ENCODE results near the gene F8. TPM values are rescaled to one million over a fixed set of nuclear protein-coding genes. Genes with fewer than 3 reads are reported as not detected.
"Not testable (repeated sequence)": the region's sequence is repeated elsewhere in the genome, so short reads cannot be mapped to it uniquely, and the experiment has no call there.

Gene F8
- total RNA-seq, 1 experiment from 2014 or later: 15.2 TPM

GRCh38 chrX:154819771-154820341 lies 202.7 kb downstream of the F8 start:
- no TSS peak for BruUV-seq (replicated peaks)
- no peaks in the 10 kb centered on the region for H3K9me3 ChIP-seq (ENCODE audit: insufficient read depth, low read depth)
- ChIA-PET POLR2A (ENCODE audit: unreplicated experiment) (no interaction called here), CTCF (no interaction called here)
- H3K27ac ChIP-seq: no peak overlapping the region
- no peaks in the 10 kb centered on the region for H3K79me2 ChIP-seq (ENCODE audit: low read depth)
- no peaks in the 10 kb centered on the region for H4K20me1 ChIP-seq (ENCODE audit: insufficient read depth)
- no peaks in the 10 kb centered on the region for H3K36me3 ChIP-seq (ENCODE audit: low read depth)
- H2AFZ ChIP-seq: no peak overlapping the region
- no peak for DNase-seq
- no peak for TF ChIP-seq EZH2 (IDR thresholded peaks at IDR 0.05; ENCODE audit: low read depth)
- TF ChIP-seq CTCF (conservative IDR thresholded peaks at IDR 0.05): no peak
- intact Hi-C loops (cut with micrococcal nuclease; ENCODE audit: unreplicated experiment): no loop called here
- H3K4me2 ChIP-seq: no peak overlapping the region
- no peaks in the 10 kb centered on the region for H3K27me3 ChIP-seq (ENCODE audit: insufficient read depth, low read depth)
- no peaks in the 10 kb centered on the region for H3K4me1 ChIP-seq (replicated peaks; ENCODE audit: insufficient read depth)
- no peak overlapping the region for H3K4me3 ChIP-seq
- no peaks in the 10 kb centered on the region for H3K9me2 ChIP-seq (ENCODE audit: insufficient read depth)
- H3F3A ChIP-seq (ENCODE audit: insufficient read depth, low read depth): no peaks in the 10 kb centered on the region

GRCh38 chrX:154818916-154819770 lies 203.4 kb downstream of the F8 start:
- intact Hi-C loops (cut with micrococcal nuclease; ENCODE audit: unreplicated experiment): no loop called here
- Histone ChIP-seq H3F3A (ENCODE audit: insufficient read depth, low read depth) (no peaks in the 10 kb centered on the region), H3K9me3 (ENCODE audit: insufficient read depth, low read depth) (no peaks in the 10 kb centered on the region), H3K9me2 (ENCODE audit: insufficient read depth) (no peaks in the 10 kb centered on the region), H3K27me3 (ENCODE audit: insufficient read depth, low read depth) (no peaks in the 10 kb centered on the region), H3K27ac (no peak overlapping the region), H3K79me2 (ENCODE audit: low read depth) (no peaks in the 10 kb centered on the region), H3K4me3 (no peak overlapping the region), H3K4me1 (replicated peaks; ENCODE audit: insufficient read depth) (no peaks in the 10 kb centered on the region), H3K36me3 (ENCODE audit: low read depth) (no peaks in the 10 kb centered on the region), H2AFZ (no peak overlapping the region), H3K4me2 (no peak overlapping the region), H4K20me1 (ENCODE audit: insufficient read depth) (no peaks in the 10 kb centered on the region)
- POLR2A ChIA-PET (ENCODE audit: unreplicated experiment): no interaction called here
- CTCF ChIA-PET: no interaction called here
- no TSS peak for BruUV-seq (replicated peaks)
- TF ChIP-seq EZH2 (IDR thresholded peaks at IDR 0.05; ENCODE audit: low read depth) (no peak), CTCF (conservative IDR thresholded peaks at IDR 0.05) (no peak)
- no peak for DNase-seq

- H3F3A ChIP-seq (ENCODE audit: insufficient read depth, low read depth); DNase-seq; H3K4me2 ChIP-seq; CTCF ChIA-PET; H2AFZ ChIP-seq; H3K27ac ChIP-seq; H3K4me3 ChIP-seq; H3K9me3 ChIP-seq (ENCODE audit: insufficient read depth, low read depth); H3K36me3 ChIP-seq (ENCODE audit: low read depth); POLR2A ChIA-PET (ENCODE audit: unreplicated experiment); BruUV-seq (replicated peaks); H3K4me1 ChIP-seq (replicated peaks; ENCODE audit: insufficient read depth); H3K27me3 ChIP-seq (ENCODE audit: insufficient read depth, low read depth); intact Hi-C loops (cut with micrococcal nuclease; ENCODE audit: unreplicated experiment); H4K20me1 ChIP-seq (ENCODE audit: insufficient read depth); H3K79me2 ChIP-seq (ENCODE audit: low read depth); H3K9me2 ChIP-seq (ENCODE audit: insufficient read depth): not testable (repeated sequence)
These were observed 205.4 kb downstream of the F8 start for GRCh38 chrX:154817048-154817618.

GRCh38 chrX:154816326-154816898 lies 206.1 kb downstream of the F8 start:
- H3K79me2 ChIP-seq (ENCODE audit: low read depth); H4K20me1 ChIP-seq (ENCODE audit: insufficient read depth); H3K9me3 ChIP-seq (ENCODE audit: insufficient read depth, low read depth); H3K27me3 ChIP-seq (ENCODE audit: insufficient read depth, low read depth); H3K4me3 ChIP-seq; BruUV-seq (replicated peaks); H3K4me1 ChIP-seq (replicated peaks; ENCODE audit: insufficient read depth); intact Hi-C loops (cut with micrococcal nuclease; ENCODE audit: unreplicated experiment); H3K27ac ChIP-seq; H3F3A ChIP-seq (ENCODE audit: insufficient read depth, low read depth); H3K36me3 ChIP-seq (ENCODE audit: low read depth); H3K9me2 ChIP-seq (ENCODE audit: insufficient read depth); POLR2A ChIA-PET (ENCODE audit: unreplicated experiment); CTCF ChIA-PET; H3K4me2 ChIP-seq; DNase-seq; H2AFZ ChIP-seq: not testable (repeated sequence)
